ENCODE data around the gene RMDN2.

GRCh38 chr2:37875403-37875906, 49.6 kb upstream of the RMDN2 start:
- TF ChIP-seq CTCF (conservative IDR thresholded peaks at IDR 0.05; ENCODE audit: low read depth, low read length) (no peak), EZH2 (IDR thresholded peaks at IDR 0.05; ENCODE audit: borderline replicate concordance, low read depth, low read length, poor library complexity, severe bottlenecking) (no peak)

All from A673 (cell line).